ENCODE results near the gene DMRTC1B.
"Not testable (repeated sequence)": the region's sequence is repeated elsewhere in the genome, so short reads cannot be mapped to it uniquely, and the experiment has no call there.

The DMRTC1B gene, protein sequence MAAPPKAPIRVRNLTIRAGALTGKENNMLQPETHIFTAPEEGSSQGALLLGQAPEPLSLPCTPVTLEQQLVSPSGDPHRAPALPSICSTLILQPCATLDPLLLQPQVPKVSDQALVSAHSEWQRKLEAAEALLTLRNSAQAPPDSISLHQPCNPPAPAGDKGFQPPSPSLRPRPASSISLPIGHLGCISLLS

GRCh38 chrX:72776653-72777466, at the start of gene DMRTC1B:
TSS of gene DMRTC1B (plus strand) at chrX:72776890. CDS start at chrX:72845136, 68,246 bp downstream.
- not testable (repeated sequence) for DNase-seq (ENCODE audit: low read depth)

DNA sequence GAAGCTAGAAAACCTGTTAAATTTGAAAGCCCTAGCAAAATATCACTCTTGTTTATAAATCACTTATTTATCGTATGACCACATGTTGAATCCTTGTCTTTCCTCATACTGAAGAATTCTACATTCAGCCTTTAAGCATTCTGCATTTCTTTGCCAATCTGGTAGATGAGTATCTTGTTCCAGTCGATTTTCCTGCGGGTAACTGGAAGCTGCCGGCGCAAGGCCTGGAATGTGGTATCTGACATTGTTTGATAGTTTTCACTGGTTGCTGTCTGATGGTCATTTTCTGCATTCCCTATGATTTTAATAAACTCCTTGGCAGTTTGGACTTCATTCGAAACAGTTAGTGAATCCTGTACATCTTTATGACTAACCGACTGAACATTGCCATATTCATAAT, 48.8 kb upstream of the DMRTC1B start:
- DNase-seq (ENCODE audit: low read depth) = no peak

- not testable (repeated sequence) for DNase-seq (ENCODE audit: low read depth)
These were observed 43.1 kb upstream of the DMRTC1B start for GRCh38 chrX:72733636-72734035.

DNA sequence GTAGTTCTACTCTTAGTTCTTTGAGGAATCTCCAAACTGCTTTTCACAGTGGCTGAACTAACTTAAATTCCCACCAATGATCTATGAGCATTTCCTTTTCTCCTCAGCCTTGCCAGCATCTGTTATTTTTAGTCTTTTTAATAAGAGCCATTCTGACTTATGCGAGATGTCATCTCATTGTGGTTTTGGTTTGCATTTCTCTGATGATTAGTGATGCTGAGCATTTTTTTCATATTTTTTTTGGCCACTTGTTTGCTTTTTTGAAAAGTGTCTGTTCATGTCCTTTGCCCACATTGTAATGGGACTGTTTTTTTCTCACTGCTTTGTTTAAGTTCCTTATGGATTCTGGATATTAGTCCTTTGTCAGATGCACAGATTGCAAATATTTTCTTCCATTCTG, 41.1 kb upstream of the DMRTC1B start:
- no peak for DNase-seq (ENCODE audit: low read depth)

- not testable (repeated sequence) for DNase-seq (ENCODE audit: low read depth)
These were observed 31.1 kb upstream of the DMRTC1B start for GRCh38 chrX:72745546-72745945.

DNA sequence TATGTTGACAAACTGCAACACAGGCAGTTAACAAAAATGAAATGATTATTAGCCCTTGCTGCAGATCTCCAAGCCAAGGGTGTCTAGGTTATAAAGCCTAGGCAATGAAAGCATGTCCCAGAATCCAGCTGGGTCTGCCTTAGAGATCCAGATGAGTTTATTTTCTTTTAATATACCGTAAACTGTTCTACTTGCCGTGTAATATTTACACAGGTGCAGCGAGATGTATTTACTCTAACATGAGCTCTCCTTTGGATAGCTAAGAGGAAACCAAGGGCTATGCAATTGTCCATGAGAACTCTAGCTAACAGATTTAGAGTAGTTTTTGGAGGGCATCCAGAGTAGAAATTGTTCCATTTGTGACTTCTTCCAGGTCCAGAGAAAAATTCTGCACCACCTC, 28.1 kb upstream of the DMRTC1B start:
- DNase-seq (ENCODE audit: low read depth) = not testable (repeated sequence)

GRCh38 chrX:72760454-72760853, 16.2 kb upstream of the DMRTC1B start:
- DNase-seq (ENCODE audit: low read depth) = not testable (repeated sequence)

GRCh38 chrX:72777467-72777790, 739 bp downstream of the DMRTC1B start:
- DNase-seq (ENCODE audit: low read depth) = not testable (repeated sequence)

GRCh38 chrX:72778146-72778545, 1.5 kb downstream of the DMRTC1B start:
- not testable (repeated sequence) for DNase-seq (ENCODE audit: low read depth)

GRCh38 chrX:72782560-72782959, 5.9 kb downstream of the DMRTC1B start, which contains the start of gene FAM236B:
TSS of gene FAM236B (minus strand) at chrX:72782660. CDS start at chrX:72782560, 100 bp downstream.
- not testable (repeated sequence) for DNase-seq (ENCODE audit: low read depth)

GRCh38 chrX:72783365-72783936, 6.8 kb downstream of the DMRTC1B start:
- not testable (repeated sequence) for DNase-seq (ENCODE audit: low read depth)

- DNase-seq (ENCODE audit: low read depth) = not testable (repeated sequence)
These were observed 7.3 kb downstream of the DMRTC1B start for GRCh38 chrX:72783964-72784363.

DNA sequence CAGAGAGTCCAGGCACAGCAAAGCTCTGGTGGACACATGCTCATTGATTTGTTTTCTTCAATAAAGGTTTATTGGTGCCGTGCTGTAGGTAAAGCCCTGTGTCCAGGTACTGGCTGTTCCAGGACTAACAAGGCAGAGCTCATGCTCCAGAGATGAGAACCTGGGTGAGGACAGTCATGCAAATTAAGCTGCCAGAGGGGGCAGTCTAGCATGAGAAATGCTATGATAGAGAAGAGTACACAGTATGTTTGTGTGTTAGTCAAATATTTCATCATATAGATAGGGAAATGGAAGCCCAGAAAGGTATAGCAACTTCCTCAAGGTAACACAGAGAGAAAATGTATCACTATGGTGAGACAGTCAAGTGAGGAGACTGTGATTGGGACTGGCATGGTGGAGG, 11.5 kb downstream of the DMRTC1B start:
- DNase-seq (ENCODE audit: low read depth) = not testable (repeated sequence)

GRCh38 chrX:72790390-72790789, 13.7 kb downstream of the DMRTC1B start:
- not testable (repeated sequence) for DNase-seq (ENCODE audit: low read depth)

DNA sequence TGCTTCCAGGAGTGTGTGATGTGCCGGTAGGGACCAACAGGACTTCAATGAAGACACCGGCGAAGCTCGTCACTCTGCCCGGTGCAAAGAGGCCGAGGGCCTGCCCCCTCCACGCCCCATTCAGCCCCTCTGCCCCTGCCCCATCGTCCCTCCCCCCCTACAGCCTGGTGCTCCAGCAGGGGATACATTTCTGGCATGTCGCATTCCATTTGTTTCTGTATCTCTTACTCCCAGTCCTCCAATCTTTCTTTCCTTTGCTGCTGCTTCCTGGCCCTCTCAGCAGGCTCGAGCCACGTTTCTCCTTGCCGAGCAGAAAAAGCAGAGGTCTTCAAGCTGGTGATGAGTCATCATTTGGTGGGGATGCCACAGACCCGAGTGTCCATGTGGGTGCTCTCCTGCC, 31.4 kb downstream of the DMRTC1B start, which contains the start of gene FAM236D:
Gene FAM236D (minus strand): TSS at position 101 of the 400 bp plus-strand sequence. CDS start 100 bp downstream, at position 1.
- DNase-seq (ENCODE audit: low read depth) = not testable (repeated sequence)

GRCh38 chrX:72830701-72831100, 54.0 kb downstream of the DMRTC1B start:
- not testable (repeated sequence) for DNase-seq (ENCODE audit: low read depth)

GRCh38 chrX:72837532-72837931, 60.8 kb downstream of the DMRTC1B start:
- not testable (repeated sequence) for DNase-seq (ENCODE audit: low read depth)

DNA sequence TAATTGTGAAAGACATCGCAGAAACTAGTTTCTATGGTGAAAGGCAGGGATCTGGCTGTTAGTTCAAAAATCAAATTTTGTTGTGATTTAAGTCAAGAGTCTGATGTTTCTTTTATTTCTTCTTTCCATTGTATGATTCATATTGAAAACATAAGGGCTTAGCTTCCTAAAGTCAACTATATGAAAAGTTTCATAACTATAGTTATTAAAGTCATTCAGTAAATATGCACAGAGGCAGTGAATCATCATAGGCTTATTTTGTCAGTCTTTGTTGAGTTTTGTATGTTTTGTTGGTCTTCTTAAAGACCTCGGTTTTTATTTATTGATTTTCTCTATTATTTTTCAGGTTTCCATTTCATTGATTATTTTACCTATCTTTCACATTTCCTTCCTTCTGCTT, 106.2 kb downstream of the DMRTC1B start:
- DNase-seq (ENCODE audit: low read depth) = not testable (repeated sequence)

DNA sequence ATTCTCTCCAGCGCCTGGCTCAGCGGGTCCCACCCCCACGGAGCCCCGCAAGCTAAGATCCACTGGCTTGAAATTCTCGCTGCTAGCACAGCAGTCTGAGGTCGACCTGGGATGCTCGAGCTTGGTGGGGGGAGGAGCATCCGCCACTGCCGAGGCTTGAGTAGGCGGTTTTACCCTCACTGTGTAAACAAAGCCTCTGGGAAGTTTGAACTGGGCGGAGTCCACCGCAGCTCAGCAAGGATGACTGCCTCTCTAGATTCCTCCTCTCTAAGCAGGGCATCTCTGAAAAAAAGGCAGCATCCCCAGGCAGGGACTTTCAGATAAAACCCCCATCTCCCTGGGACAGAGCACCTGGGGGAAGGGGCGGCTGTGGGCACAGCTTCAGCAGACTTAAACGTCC, 113.0 kb downstream of the DMRTC1B start:
- not testable (repeated sequence) for DNase-seq (ENCODE audit: low read depth)

All from CMK (cell line).